ENCODE results near the gene GLI1.
A peak's percentile ranks its signal among the peaks of the same experiment; 100 is the strongest.
"Not testable (repeated sequence)": the region's sequence is repeated elsewhere in the genome, so short reads cannot be mapped to it uniquely, and the experiment has no call there.

GLI1 gene

DNA sequence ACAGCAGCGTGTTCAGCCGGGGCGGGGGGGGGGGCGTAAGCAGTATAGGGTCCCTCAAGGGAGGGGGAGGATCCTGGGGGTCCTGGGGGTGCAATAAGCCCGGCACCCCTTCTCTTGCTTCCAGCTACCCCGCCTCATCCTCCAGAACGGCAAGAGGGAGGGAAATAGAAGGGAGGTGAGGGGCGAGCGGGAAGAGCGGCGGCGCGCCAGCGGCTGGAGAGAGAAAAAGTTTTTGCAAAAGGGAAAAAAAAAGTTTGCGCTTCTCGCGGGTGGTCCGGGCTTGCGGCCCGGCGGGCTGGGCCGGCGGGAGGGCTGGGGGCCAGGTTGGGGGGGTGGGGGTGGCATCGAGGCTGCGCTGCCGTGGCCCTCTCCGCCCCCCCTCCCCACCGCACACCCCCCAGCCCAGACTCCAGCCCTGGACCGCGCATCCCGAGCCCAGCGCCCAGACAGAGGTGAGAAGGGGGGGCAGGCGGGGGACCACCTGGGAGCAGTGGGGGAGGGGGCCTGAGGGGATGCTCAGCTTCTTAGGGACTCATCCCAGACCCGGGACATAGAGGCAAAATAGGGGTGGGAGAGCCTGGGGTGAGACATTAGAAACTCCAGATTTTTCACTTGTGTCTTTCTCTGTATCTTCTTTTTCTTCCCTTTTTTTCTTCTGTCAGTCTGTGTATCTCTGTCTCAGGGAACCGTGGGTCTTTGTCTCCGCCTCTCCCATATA is at the start of gene GLI1:
TSS of gene GLI1 (plus strand) at position 36 of the 718 bp plus-strand sequence. CDS start 3,907 bp downstream, outside the sequence.
- H3K4me3 ChIP-seq (ENCODE audit: low read depth, low read length): peak within 1 kb of the TSS; percentile 87
- peak within 1 kb of the TSS; percentile 97 for H3K4me2 ChIP-seq (ENCODE audit: low read length)
- H3K9me3 ChIP-seq (ENCODE audit: control insufficient read depth, low read length): no peaks in the 10 kb centered on the region
- H3K9ac ChIP-seq: no peak within 1 kb of the TSS
- peak within 1 kb of the TSS; percentile 42 for H3K27ac ChIP-seq
- H2AFZ ChIP-seq: peak within 1 kb of the TSS; percentile 97
- H3K79me2 ChIP-seq: no peaks in the 10 kb centered on the region
- TF ChIP-seq, protein P1, sequence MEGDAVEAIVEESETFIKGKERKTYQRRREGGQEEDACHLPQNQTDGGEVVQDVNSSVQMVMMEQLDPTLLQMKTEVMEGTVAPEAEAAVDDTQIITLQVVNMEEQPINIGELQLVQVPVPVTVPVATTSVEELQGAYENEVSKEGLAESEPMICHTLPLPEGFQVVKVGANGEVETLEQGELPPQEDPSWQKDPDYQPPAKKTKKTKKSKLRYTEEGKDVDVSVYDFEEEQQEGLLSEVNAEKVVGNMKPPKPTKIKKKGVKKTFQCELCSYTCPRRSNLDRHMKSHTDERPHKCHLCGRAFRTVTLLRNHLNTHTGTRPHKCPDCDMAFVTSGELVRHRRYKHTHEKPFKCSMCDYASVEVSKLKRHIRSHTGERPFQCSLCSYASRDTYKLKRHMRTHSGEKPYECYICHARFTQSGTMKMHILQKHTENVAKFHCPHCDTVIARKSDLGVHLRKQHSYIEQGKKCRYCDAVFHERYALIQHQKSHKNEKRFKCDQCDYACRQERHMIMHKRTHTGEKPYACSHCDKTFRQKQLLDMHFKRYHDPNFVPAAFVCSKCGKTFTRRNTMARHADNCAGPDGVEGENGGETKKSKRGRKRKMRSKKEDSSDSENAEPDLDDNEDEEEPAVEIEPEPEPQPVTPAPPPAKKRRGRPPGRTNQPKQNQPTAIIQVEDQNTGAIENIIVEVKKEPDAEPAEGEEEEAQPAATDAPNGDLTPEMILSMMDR (IDR thresholded peaks at IDR 0.05): no peak
- no peaks in the 10 kb centered on the region for H3K36me3 ChIP-seq (ENCODE audit: control insufficient read depth, insufficient read depth, low read length)
- H3K4me1 ChIP-seq: peaks cover 20% of the 10 kb centered on the region
- no peaks in the 10 kb centered on the region for H3K27me3 ChIP-seq (ENCODE audit: control insufficient read depth, insufficient read depth, low read length)

DNA sequence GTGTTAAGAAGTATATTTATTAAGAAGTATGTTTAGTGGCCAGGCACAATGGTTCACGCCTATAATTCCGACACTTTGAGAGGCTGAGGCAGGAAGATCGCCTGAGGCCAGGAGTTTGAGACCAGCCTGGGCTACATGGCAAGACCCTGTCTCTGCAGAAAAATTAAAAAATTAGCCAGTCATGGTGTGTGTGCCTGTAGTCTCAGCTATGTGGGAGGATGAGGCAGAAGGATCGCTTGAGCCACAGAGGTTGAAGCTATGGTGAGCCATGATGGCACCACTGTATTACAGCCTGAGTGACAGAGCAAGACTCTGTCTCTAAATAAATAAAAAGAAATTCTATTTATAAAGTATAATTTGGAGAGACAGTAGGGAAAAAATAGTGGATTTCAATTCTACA is 49.1 kb upstream of the GLI1 start:
- H3K27ac ChIP-seq: no peak overlapping the region
- no peaks in the 10 kb centered on the region for H3K27me3 ChIP-seq (ENCODE audit: control insufficient read depth, insufficient read depth, low read length)
- H3K9me3 ChIP-seq (ENCODE audit: control insufficient read depth, low read length): no peaks in the 10 kb centered on the region
- no peak overlapping the region for H3K9ac ChIP-seq
- no peaks in the 10 kb centered on the region for H3K36me3 ChIP-seq (ENCODE audit: control insufficient read depth, insufficient read depth, low read length)
- H3K79me2 ChIP-seq: peaks cover 14% of the 10 kb centered on the region
- no peaks in the 10 kb centered on the region for H3K4me1 ChIP-seq
- no peak overlapping the region for H3K4me2 ChIP-seq (ENCODE audit: low read length)
- H2AFZ ChIP-seq: no peak overlapping the region
- TF ChIP-seq, protein P1 (IDR thresholded peaks at IDR 0.05): no peak
- H3K4me3 ChIP-seq (ENCODE audit: low read depth, low read length): no peak overlapping the region

DNA sequence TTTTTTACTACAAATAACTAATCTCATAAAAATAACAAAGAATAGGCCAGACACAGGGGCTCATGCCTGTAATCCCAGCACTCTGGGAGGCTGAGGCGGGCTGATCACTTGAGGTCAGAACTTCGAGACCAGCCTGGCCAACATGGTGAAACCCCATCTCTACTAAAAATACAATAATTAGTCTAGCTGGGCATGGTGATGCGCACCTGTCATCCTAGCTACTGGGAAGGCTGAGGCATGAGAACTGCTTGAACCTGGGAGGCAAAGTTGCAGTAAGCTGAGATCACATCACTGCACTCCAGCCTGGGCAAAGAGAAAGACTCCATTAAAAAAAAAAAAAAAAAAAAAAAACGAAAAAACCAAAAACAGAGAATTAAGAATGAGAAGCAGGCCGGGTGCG is 45.4 kb upstream of the GLI1 start:
- H3K9me3 ChIP-seq (ENCODE audit: control insufficient read depth, low read length); H3K27me3 ChIP-seq (ENCODE audit: control insufficient read depth, insufficient read depth, low read length); H3K4me1 ChIP-seq; H3K27ac ChIP-seq; H3K36me3 ChIP-seq (ENCODE audit: control insufficient read depth, insufficient read depth, low read length); H2AFZ ChIP-seq; H3K9ac ChIP-seq; H3K4me3 ChIP-seq (ENCODE audit: low read depth, low read length); H3K4me2 ChIP-seq (ENCODE audit: low read length); H3K79me2 ChIP-seq: not testable (repeated sequence)

DNA sequence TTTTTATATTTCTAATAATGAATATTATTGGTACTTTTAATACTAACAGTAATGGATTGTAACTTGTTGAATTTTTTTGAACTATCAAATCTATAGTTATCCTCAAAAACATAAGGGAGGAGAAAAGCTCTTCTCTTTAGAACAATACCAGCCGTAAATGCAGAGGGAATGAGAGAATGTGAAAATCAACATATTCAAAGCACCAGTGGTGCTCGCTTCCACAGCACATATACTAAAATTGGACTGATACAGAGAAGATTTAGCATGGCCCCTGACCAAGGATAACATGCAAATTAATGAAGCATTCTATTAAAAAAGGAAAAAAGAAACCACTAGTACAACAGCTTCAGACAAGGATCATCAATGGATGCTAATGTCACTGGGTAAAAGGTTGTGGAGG is 44.5 kb upstream of the GLI1 start:
- Histone ChIP-seq H2AFZ (no peak overlapping the region), H3K36me3 (ENCODE audit: control insufficient read depth, insufficient read depth, low read length) (no peaks in the 10 kb centered on the region), H3K4me3 (ENCODE audit: low read depth, low read length) (no peak overlapping the region), H3K79me2 (peaks cover 10% of the 10 kb centered on the region), H3K4me2 (ENCODE audit: low read length) (no peak overlapping the region), H3K27me3 (ENCODE audit: control insufficient read depth, insufficient read depth, low read length) (no peaks in the 10 kb centered on the region), H3K9me3 (ENCODE audit: control insufficient read depth, low read length) (no peaks in the 10 kb centered on the region), H3K27ac (no peak overlapping the region), H3K4me1 (no peaks in the 10 kb centered on the region), H3K9ac (no peak overlapping the region)
- TF ChIP-seq, protein P1 (IDR thresholded peaks at IDR 0.05): no peak

DNA sequence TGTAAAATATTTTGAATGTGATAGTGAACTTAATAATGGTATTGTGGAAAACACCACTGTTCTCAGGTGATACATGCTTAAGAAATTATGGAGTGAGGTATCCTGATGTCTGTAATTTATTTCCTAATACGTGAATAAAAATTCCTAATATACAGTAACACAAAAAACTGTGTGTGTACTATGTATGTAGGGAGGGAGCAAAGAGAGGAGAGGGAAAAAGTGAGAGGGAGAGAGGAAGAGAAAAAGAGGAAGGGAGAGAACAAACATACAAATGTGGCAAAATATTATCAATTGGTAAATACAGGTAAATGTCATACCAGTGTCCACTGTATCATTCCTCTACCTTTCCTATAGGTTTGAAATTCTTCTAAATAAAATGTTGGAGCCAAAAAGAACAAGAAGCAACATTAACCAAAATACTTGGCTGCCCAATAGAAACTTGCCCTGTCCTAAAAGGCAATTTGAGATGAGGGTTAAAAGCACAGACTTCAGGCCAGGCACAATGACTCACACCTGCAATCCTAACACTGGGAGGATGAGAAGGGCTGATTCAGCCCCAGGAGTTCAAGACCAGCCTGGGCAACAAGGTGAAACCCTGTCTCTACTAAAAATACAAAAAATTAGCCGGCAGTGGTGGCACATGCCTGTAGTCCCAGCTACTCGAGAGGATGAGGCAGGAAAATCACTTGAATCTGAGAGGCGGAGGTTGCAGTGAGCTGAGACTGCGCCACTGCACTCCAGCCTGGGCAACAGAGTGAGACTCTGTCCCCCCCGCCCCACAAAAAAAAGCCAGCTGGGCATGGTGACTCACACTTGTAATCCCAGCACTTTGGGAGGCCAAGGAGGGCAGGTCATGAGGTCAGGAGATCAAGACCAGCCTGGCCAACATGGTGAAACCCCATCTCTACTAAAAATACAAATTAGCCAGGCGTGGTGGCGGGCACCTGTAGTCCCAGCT is 43.3 kb upstream of the GLI1 start:
- H2AFZ ChIP-seq: no peak overlapping the region
- no peak overlapping the region for H3K9ac ChIP-seq
- H3K4me2 ChIP-seq (ENCODE audit: low read length): no peak overlapping the region
- H3K9me3 ChIP-seq (ENCODE audit: control insufficient read depth, low read length): no peaks in the 10 kb centered on the region
- TF ChIP-seq, protein P1 (IDR thresholded peaks at IDR 0.05): no peak
- no peak overlapping the region for H3K4me3 ChIP-seq (ENCODE audit: low read depth, low read length)
- no peaks in the 10 kb centered on the region for H3K27me3 ChIP-seq (ENCODE audit: control insufficient read depth, insufficient read depth, low read length)
- no peaks in the 10 kb centered on the region for H3K4me1 ChIP-seq
- H3K27ac ChIP-seq: no peak overlapping the region
- peaks cover 14% of the 10 kb centered on the region for H3K79me2 ChIP-seq
- H3K36me3 ChIP-seq (ENCODE audit: control insufficient read depth, insufficient read depth, low read length): no peaks in the 10 kb centered on the region
